HepG2 (cell line): Measurements from ENCODE around the gene ZSWIM6. TPM values are rescaled to one million over a fixed set of nuclear protein-coding genes. Genes with fewer than 3 reads are reported as not detected.
A peak's percentile ranks its signal among the peaks of the same experiment; 100 is the strongest.

ENCODE experiments used
- ATAC-seq: fragments of 200-7000 bp; cut with Tn5 transposase; 3 replicates; pipeline ENCODE4 v1.9.1; 2020; ENCODE audit warnings: mild to moderate bottlenecking, moderate library complexity
- BruUV-seq: library from RNA; stranded (reverse); fragments of 400-500 nt; replicated peaks from 2 replicates; lab custom pipeline; 2021; lab: Mats Ljungman, UMichigan
- CTCF ChIA-PET: fragments of 300-600 bp; formaldehyde crosslinking; extraction: SDS; loops from one replicate; lab custom pipeline; 2021; ENCODE audit warnings: low total read pairs, inconsistent platforms, low intra/inter-chr PET ratio; lab: Yijun Ruan, JAX
- POLR2A ChIA-PET: fragments of 350-600 bp; sonication (Branson Sonifier 250); formaldehyde crosslinking; loops from one replicate; lab custom pipeline; 2020; ENCODE audit warnings: antibody characterized with exemption, inconsistent platforms; lab: Yijun Ruan, JAX
- DNase-seq: peaks from one replicate; pipeline ENCODE4 v3.0.0-alpha.2; 2015; ENCODE audit warnings: low spot score
- FAIRE-seq: peaks from 3 replicates; lab custom pipeline; 2011; peaks lifted over from hg19 to GRCh38; lab: Jason Lieb, UNC
- H2AFZ ChIP-seq: one replicate; pipeline ENCODE4 v1.6.1; 2011; ENCODE audit warnings: low read length, inconsistent platforms
- H3K27ac ChIP-seq: fragments of 300-600 bp; 3 replicates; pipeline ENCODE4 v1.8.0; 2011; ENCODE audit warnings: mixed run types, mild to moderate bottlenecking, mixed read lengths, low read length, inconsistent platforms; ENCODE audit not compliant: insufficient read depth; ENCODE audit errors: extremely low read length
- H3K27me3 ChIP-seq, 2 experiments: fragments of 200-600 bp in 1 of 2; 2 replicates in 1 of 2; 3 replicates in 1 of 2; pipeline versions ENCODE4 v1.6.0 to v1.8.0; 2011; ENCODE audit warnings: low read length in 2 of 2, mild to moderate bottlenecking in 2 of 2, moderate library complexity in 2 of 2, inconsistent platforms in 1 of 2; ENCODE audit not compliant: insufficient read depth in 2 of 2, control insufficient read depth in 1 of 2
- H3K36me3 ChIP-seq, 2 experiments: fragments of 200-600 bp in 1 of 2; replicated peaks in 1 of 2; 2 replicates in 1 of 2; 3 replicates in 1 of 2; pipeline versions ENCODE4 v1.5.1 to v1.8.0; 2011; ENCODE audit warnings: low read length in 2 of 2, inconsistent platforms in 1 of 2; ENCODE audit not compliant: insufficient read depth in 2 of 2, control insufficient read depth in 1 of 2
- H3K4me1 ChIP-seq: 2 replicates; pipeline ENCODE4 v1.5.1; 2012; ENCODE audit warnings: low read length, inconsistent platforms; ENCODE audit not compliant: insufficient read depth
- H3K4me2 ChIP-seq: 2 replicates; pipeline ENCODE4 v1.6.0; 2011; ENCODE audit warnings: low read depth, low read length, inconsistent platforms
- H3K4me3 ChIP-seq, 3 experiments: fragments of 200-600 bp in 1 of 3; sonication (generic), shearing (Covaris generic) in 1 of 3; replicated peaks in 1 of 3; 2 replicates each; pipeline ENCODE4 v1.5.1; 2011 to 2016; ENCODE audit warnings: low read length in 3 of 3, inconsistent platforms in 2 of 3, low read depth in 2 of 3, mild to moderate bottlenecking in 2 of 3, control low read depth in 1 of 3, mixed read lengths in 1 of 3; ENCODE audit not compliant: insufficient read depth in 1 of 3
- H3K79me2 ChIP-seq: one replicate; pipeline ENCODE4 v1.6.1; 2011; ENCODE audit warnings: low read length, inconsistent platforms; ENCODE audit not compliant: insufficient read depth
- H3K9ac ChIP-seq: 2 replicates; pipeline ENCODE4 v1.6.0; 2011; ENCODE audit warnings: mild to moderate bottlenecking, low read depth, low read length, inconsistent platforms; ENCODE audit not compliant: insufficient read depth
- H3K9me3 ChIP-seq: 2 replicates; pipeline ENCODE4 v1.5.1; 2012; ENCODE audit warnings: mild to moderate bottlenecking, low read length
- H4K20me1 ChIP-seq: 2 replicates; pipeline ENCODE4 v1.6.0; 2011; ENCODE audit warnings: inconsistent platforms, mild to moderate bottlenecking, low read length, moderate library complexity; ENCODE audit not compliant: insufficient read depth
- NR2F2 ChIP-seq: IDR thresholded peaks from 2 replicates; pipeline ENCODE4 v1.6.1; 2012; ENCODE audit warnings: low read depth, inconsistent platforms, borderline replicate concordance
- RFX5 ChIP-seq: IDR thresholded peaks from 2 replicates; pipeline ENCODE4 v1.6.1; 2011; ENCODE audit warnings: low read depth, low read length, improper control_type of control experiment
- SNAPC4 ChIP-seq: sonication (generic); formaldehyde crosslinking; IDR thresholded peaks from 2 replicates; pipeline ENCODE4 v1.4.0; 2020; ENCODE audit warnings: mild to moderate bottlenecking, missing genetic modification reagents
- ZNF232 ChIP-seq: sonication (generic); formaldehyde crosslinking; IDR thresholded peaks from 2 replicates; pipeline ENCODE4 v1.4.0; 2020; ENCODE audit warnings: missing genetic modification reagents, borderline replicate concordance
- WGBS: methylation state at CpG from one replicate; pipeline ENCODE4 v1.1.6; 2017; ENCODE audit warnings: low lambda C conversion rate; 5-methylcytosine and 5-hydroxymethylcytosine counted together
- in situ Hi-C: cut with HindIII; loops from 2 replicates; pipeline ENCODE4 v1.10.0; 2017; ENCODE audit warnings: low pct_unique_long_range_greater_than_20kb; ENCODE audit not compliant: extremely low pct_ligation_motif_present
- intact Hi-C: fragments of 100-400 bp; cut with micrococcal nuclease; formaldehyde crosslinking; loops from one replicate; pipeline ENCODE4 v1.10.0; 2022; ENCODE audit not compliant: unreplicated experiment
- polyA plus RNA-seq, 8 experiments: library from polyadenylated mRNA; depleted of rRNA in 3 of 8; stranded (reverse) in 7 of 8; unstranded in 1 of 8; fragments of >200 nt; fragmentation: Illumina TruSeq in 4 of 8; extraction: Trizol in 4 of 8; gene quantifications; 2 replicates each; pipeline versions ENCODE4 v1.2.1 to v1.2.3, GENCODE V29; 2011 to 2016; ENCODE audit warnings: low read depth in 4 of 8, missing spikeins in 1 of 8, mixed read lengths in 1 of 8; ENCODE audit not compliant: insufficient read depth in 1 of 8
- total RNA-seq, 5 experiments: library from RNA; depleted of rRNA; stranded (reverse); fragments of >200 nt; fragmentation: Illumina TruSeq; extraction: Trizol; gene quantifications; 2 replicates each; pipeline ENCODE4 v1.2.3, GENCODE V29; 2016; ENCODE audit warnings: low read depth in 1 of 5

ZSWIM6 gene
- total and polyA plus RNA-seq, 2 of the 13 experiments (the other 11 are each of a cell fraction or from before 2014, with no cell fraction given), result 0.82 to 1.9 TPM

GRCh38 chr5:61319388-61320146 lies 12.5 kb upstream of the ZSWIM6 start:
- no peak overlapping the region for H3K4me2 ChIP-seq
- no peaks in the 10 kb centered on the region for H3K79me2 ChIP-seq
- WGBS, result 62% methylated on average over 7 of the region's 9 CpGs
- no peak for DNase-seq
- H3K4me3 ChIP-seq, result no peak overlapping the region
- no peak overlapping the region for H2AFZ ChIP-seq
- peaks cover 15% of the 10 kb centered on the region; the same call in 1 of the 2 replicates for H3K4me1 ChIP-seq
- H3K27ac ChIP-seq, result no peak overlapping the region
- POLR2A ChIA-PET, result no interaction called here
- peaks cover 0 to 4% of the 10 kb centered on the region in 2 experiments; a peak in 1 of 5 replicates for H3K27me3 ChIP-seq
- H3K9ac ChIP-seq, result no peak overlapping the region
- no TSS peak for BruUV-seq
- CTCF ChIA-PET, result no interaction called here
- FAIRE-seq, result no peak
- intact Hi-C loops, result no loop called here
- TF ChIP-seq ZNF232 (no peak), RFX5 (peak; percentile 56; the same call in 1 of the 2 replicates), SNAPC4 (CRISPR knock-in tag) (no peak), NR2F2 (no peak)
- TF ChIP-seq, all 625 proteins: peak for 1
- Histone ChIP-seq H4K20me1 (no peaks in the 10 kb centered on the region), H3K9me3 (no peaks in the 10 kb centered on the region), H3K36me3 (no peaks in the 10 kb centered on the region)
- ATAC-seq, result no peak
- in situ Hi-C loops, result loop anchor here (5.0 kb wide), 1 partner anchor 47 kb away; no protein-coding TSS in a partner anchor
